Lower lobe of right lung (tissue), 2 donors: ENCODE measurements around the gene DCTPP1. TPM values are rescaled to one million over a fixed set of nuclear protein-coding genes. Genes with fewer than 3 reads are reported as not detected.
"Not testable (repeated sequence)": the region's sequence is repeated elsewhere in the genome, so short reads cannot be mapped to it uniquely, and the experiment has no call there.

Source experiments
- ATAC-seq, 2 donors: fragments of 200-7000 bp; cut with Tn5 transposase; one replicate each; pipeline ENCODE4 v1.9.1; 2020 to 2022; ENCODE audit warnings: mild to moderate bottlenecking in 2 of 2, moderate library complexity in 2 of 2
- DNase-seq: peaks from one replicate; pipeline ENCODE4 v3.0.0-alpha.2; 2020
- H3K27ac ChIP-seq: fragments of 200-600 bp; one replicate; pipeline ENCODE4 v1.8.0; 2022
- H3K27me3 ChIP-seq: fragments of 200-600 bp; one replicate; pipeline ENCODE4 v1.8.0; 2022; ENCODE audit warnings: low read depth
- H3K36me3 ChIP-seq: fragments of 200-600 bp; one replicate; pipeline ENCODE4 v1.8.0; 2022; ENCODE audit warnings: mild to moderate bottlenecking
- H3K4me1 ChIP-seq: fragments of 200-600 bp; one replicate; pipeline ENCODE4 v1.8.0; 2022
- H3K4me3 ChIP-seq: fragments of 200-600 bp; one replicate; pipeline ENCODE4 v1.8.0; 2022; ENCODE audit warnings: mild to moderate bottlenecking
- H3K9me3 ChIP-seq: fragments of 200-600 bp; one replicate; pipeline ENCODE4 v1.8.0; 2022
- CTCF ChIP-seq: fragments of 200-600 bp; IDR thresholded peaks from one replicate; pipeline ENCODE4 v1.8.0; 2022; ENCODE audit warnings: antibody characterized with exemption, mild to moderate bottlenecking
- intact Hi-C: fragments of 100-400 bp; cut with DNase I; formaldehyde crosslinking; loops from one replicate; pipeline ENCODE4 v1.11.0; 2022
- total RNA-seq: library from RNA; stranded (reverse); fragmentation: NEBNext Ultra II Directional; extraction: Animal tissue kit (Norgen Biotek cat#: 25700); gene quantifications from one replicate; pipeline ENCODE4 v1.2.1, GENCODE V29; 2021
- donor health status: DM: no; HTN: yes; CAD: no; lungs with severe emphysema.

The DCTPP1 gene
- total RNA-seq, 1 donor from 2014 or later: 19.1 TPM

- no peaks in the 10 kb centered on the region for H3K9me3 ChIP-seq
Observed at GRCh38 chr16:30459456-30459855, 29.6 kb upstream of the DCTPP1 start.

GRCh38 chr16:30458561-30459394 lies 28.9 kb upstream of the DCTPP1 start:
- DNase-seq: peak; percentile 84
- peak; percentile 79 to 90 for ATAC-seq
- H3K27ac ChIP-seq: peak overlapping the region; percentile 68

More at GRCh38 chr16:30459456-30459855, 29.6 kb upstream of the DCTPP1 start:
- peaks cover 14% of the 10 kb centered on the region for H3K4me1 ChIP-seq
- no peaks in the 10 kb centered on the region for H3K36me3 ChIP-seq
- no peak for TF ChIP-seq CTCF
- DNase-seq (no peak), ATAC-seq (no peak)
- peak overlapping the region; percentile 68 for H3K27ac ChIP-seq
- H3K27me3 ChIP-seq: no peaks in the 10 kb centered on the region
- no peak overlapping the region for H3K4me3 ChIP-seq
- intact Hi-C loops: no loop called here

GRCh38 chr16:30457743-30458560 lies 28.1 kb upstream of the DCTPP1 start:
- DNase-seq (no peak), ATAC-seq (no peak)
- Histone ChIP-seq H3K27me3 (no peaks in the 10 kb centered on the region), H3K9me3 (no peaks in the 10 kb centered on the region), H3K36me3 (no peaks in the 10 kb centered on the region), H3K4me3 (no peak overlapping the region), H3K27ac (no peak overlapping the region), H3K4me1 (peaks cover 14% of the 10 kb centered on the region)
- TF ChIP-seq CTCF: no peak
- intact Hi-C loops: no loop called here

More at GRCh38 chr16:30458561-30459394, 28.9 kb upstream of the DCTPP1 start:
- Histone ChIP-seq H3K9me3 (no peaks in the 10 kb centered on the region), H3K36me3 (no peaks in the 10 kb centered on the region), H3K27me3 (no peaks in the 10 kb centered on the region), H3K4me1 (peaks cover 14% of the 10 kb centered on the region), H3K4me3 (no peak overlapping the region)
- no peak for TF ChIP-seq CTCF
- intact Hi-C loops: no loop called here

GRCh38 chr16:30457256-30457655 lies 27.4 kb upstream of the DCTPP1 start:
- H3K9me3 ChIP-seq: no peaks in the 10 kb centered on the region
- no peak for ATAC-seq
- H3K27me3 ChIP-seq: no peaks in the 10 kb centered on the region
- no peak overlapping the region for H3K27ac ChIP-seq
- intact Hi-C loops: no loop called here
- H3K4me1 ChIP-seq: peaks cover 14% of the 10 kb centered on the region
- no peak for DNase-seq
- H3K4me3 ChIP-seq: no peak overlapping the region
- no peaks in the 10 kb centered on the region for H3K36me3 ChIP-seq
- TF ChIP-seq CTCF: no peak

GRCh38 chr16:30456302-30456701 lies 26.5 kb upstream of the DCTPP1 start:
- TF ChIP-seq CTCF: no peak
- DNase-seq: no peak
- Histone ChIP-seq H3K27me3 (no peaks in the 10 kb centered on the region), H3K4me1 (peaks cover 14% of the 10 kb centered on the region), H3K36me3 (no peaks in the 10 kb centered on the region), H3K4me3 (no peak overlapping the region), H3K9me3 (no peaks in the 10 kb centered on the region), H3K27ac (no peak overlapping the region)
- intact Hi-C loops: no loop called here
- ATAC-seq: no peak

GRCh38 chr16:30452709-30453580 lies 23.1 kb upstream of the DCTPP1 start:
- H3K27ac ChIP-seq, H3K4me1 ChIP-seq, H3K36me3 ChIP-seq, intact Hi-C loops, DNase-seq, ATAC-seq, H3K4me3 ChIP-seq, H3K9me3 ChIP-seq, H3K27me3 ChIP-seq: not testable (repeated sequence)
